Measurements from ENCODE around the gene TCTN1. TPM values are rescaled to one million over a fixed set of nuclear protein-coding genes. Genes with fewer than 3 reads are reported as not detected.

TCTN1 gene
- total RNA-seq, 1 experiment from 2014 or later: 27.0 TPM

Other genes with a start within 250 kb of the TCTN1 start
- 55.9 TPM for gene ANAPC7, start 210.4 kb upstream of the TCTN1 start, total RNA-seq (2021; ENCODE audit: unreplicated experiment)
- 115 TPM for gene ARPC3, start 163.8 kb upstream of the TCTN1 start, total RNA-seq (2021; ENCODE audit: unreplicated experiment)
- 46.2 TPM for gene GPN3, start 145.9 kb upstream of the TCTN1 start, total RNA-seq (2021; ENCODE audit: unreplicated experiment)
- gene FAM216A, start 145.3 kb upstream of the TCTN1 start, total RNA-seq (2021; ENCODE audit: unreplicated experiment): 10.1 TPM
- 95.7 TPM for gene VPS29, start 112.0 kb upstream of the TCTN1 start, total RNA-seq (2021; ENCODE audit: unreplicated experiment)
- 0.17 TPM for gene RAD9B, start 111.8 kb upstream of the TCTN1 start, total RNA-seq (2021; ENCODE audit: unreplicated experiment)
- 25.2 TPM for gene PPTC7, start 30.8 kb upstream of the TCTN1 start, total RNA-seq (2021; ENCODE audit: unreplicated experiment)
- gene HVCN1, start 75.0 kb downstream of the TCTN1 start, total RNA-seq (2021; ENCODE audit: unreplicated experiment): 0.15 TPM
- gene PPP1CC, start 128.8 kb downstream of the TCTN1 start, total RNA-seq (2021; ENCODE audit: unreplicated experiment): 248 TPM
- gene CCDC63, start 232.9 kb downstream of the TCTN1 start, total RNA-seq (2021; ENCODE audit: unreplicated experiment): 0.47 TPM

All from HCT116 (cell line).